H9 (cell line): ENCODE measurements around the gene AVEN. TPM values are rescaled to one million over a fixed set of nuclear protein-coding genes. Genes with fewer than 3 reads are reported as not detected.

Experiments
- DNase-seq: peaks from one replicate; pipeline ENCODE4 v3.0.0-alpha.2; 2017
- H2AFZ ChIP-seq: one replicate; pipeline ENCODE4 v1.6.1; 2013; ENCODE audit warnings: mild to moderate bottlenecking, low read length, control low read depth, moderate library complexity
- H2AK5ac ChIP-seq: 2 replicates; pipeline ENCODE4 v1.6.1; 2013; ENCODE audit warnings: low read length, control low read depth, mixed read lengths; ENCODE audit not compliant: insufficient read length
- H2BK120ac ChIP-seq: one replicate; pipeline ENCODE4 v1.6.1; 2013; ENCODE audit warnings: low read depth, mild to moderate bottlenecking, low read length, control low read depth, inconsistent platforms; ENCODE audit not compliant: poor library complexity, severe bottlenecking
- H2BK12ac ChIP-seq: 2 replicates; pipeline ENCODE4 v1.6.1; 2013; ENCODE audit warnings: low read length, control low read depth, mixed read lengths, low read depth; ENCODE audit not compliant: insufficient read length
- H2BK15ac ChIP-seq: 2 replicates; pipeline ENCODE4 v1.6.1; 2013; ENCODE audit warnings: low read depth, low read length, control low read depth
- H2BK20ac ChIP-seq: one replicate; pipeline ENCODE4 v1.6.1; 2013; ENCODE audit warnings: low read depth, mild to moderate bottlenecking, low read length, control low read depth, inconsistent platforms; ENCODE audit not compliant: poor library complexity, severe bottlenecking
- H2BK5ac ChIP-seq: 2 replicates; pipeline ENCODE4 v1.6.1; 2013; ENCODE audit warnings: low read length, control low read depth, mixed read lengths; ENCODE audit not compliant: insufficient read length
- H3K14ac ChIP-seq: 2 replicates; pipeline ENCODE4 v1.6.1; 2013; ENCODE audit warnings: low read length, control low read depth; ENCODE audit not compliant: insufficient read depth
- H3K18ac ChIP-seq: 2 replicates; pipeline ENCODE4 v1.6.1; 2013; ENCODE audit warnings: low read depth, mild to moderate bottlenecking, mixed read lengths, low read length, control low read depth; ENCODE audit not compliant: insufficient read length
- H3K23ac ChIP-seq: 2 replicates; pipeline ENCODE4 v1.6.1; 2013; ENCODE audit warnings: low read length, control low read depth, mixed read lengths, low read depth; ENCODE audit not compliant: insufficient read length
- H3K23me2 ChIP-seq: 2 replicates; pipeline ENCODE4 v1.6.1; 2013; ENCODE audit warnings: low read depth, mild to moderate bottlenecking, mixed read lengths, low read length, control low read depth; ENCODE audit not compliant: insufficient read length, poor library complexity, severe bottlenecking
- H3K27ac ChIP-seq: 2 replicates; pipeline ENCODE4 v1.5.1; 2013; ENCODE audit warnings: low read length, control low read depth, mixed read lengths, low read depth; ENCODE audit not compliant: insufficient read length
- H3K27me3 ChIP-seq: 2 replicates; pipeline ENCODE4 v1.6.1; 2013; ENCODE audit warnings: low read length, control low read depth, inconsistent platforms; ENCODE audit not compliant: insufficient read depth
- H3K4ac ChIP-seq: 2 replicates; pipeline ENCODE4 v1.6.1; 2013; ENCODE audit warnings: low read depth, mild to moderate bottlenecking, control low read depth, inconsistent platforms, low read length, moderate library complexity
- H3K4me1 ChIP-seq: 2 replicates; pipeline ENCODE4 v1.6.1; 2013; ENCODE audit warnings: low read length, control low read depth, inconsistent platforms; ENCODE audit not compliant: insufficient read depth
- H3K4me2 ChIP-seq: 2 replicates; pipeline ENCODE4 v1.6.1; 2013; ENCODE audit warnings: low read length, control low read depth, mixed read lengths; ENCODE audit not compliant: insufficient read length, insufficient read depth
- H3K56ac ChIP-seq: 2 replicates; pipeline ENCODE4 v1.6.1; 2013; ENCODE audit warnings: low read depth, mild to moderate bottlenecking, mixed read lengths, low read length, control low read depth; ENCODE audit not compliant: insufficient read length
- H3K79me1 ChIP-seq: 2 replicates; pipeline ENCODE4 v1.6.1; 2013; ENCODE audit warnings: low read depth, mild to moderate bottlenecking, moderate library complexity, low read length, control low read depth, inconsistent platforms; ENCODE audit not compliant: insufficient read depth, poor library complexity, severe bottlenecking
- H3K79me2 ChIP-seq: 2 replicates; pipeline ENCODE4 v1.6.1; 2013; ENCODE audit warnings: low read length, control low read depth, inconsistent platforms; ENCODE audit not compliant: insufficient read depth
- H3K9ac ChIP-seq: 2 replicates; pipeline ENCODE4 v1.6.1; 2013; ENCODE audit warnings: low read length, control low read depth, mixed read lengths; ENCODE audit not compliant: insufficient read length; ENCODE audit errors: extremely low read depth
- H3K9me3 ChIP-seq: one replicate; pipeline ENCODE4 v1.6.1; 2013; ENCODE audit warnings: low read depth, low read length, inconsistent platforms; ENCODE audit not compliant: control insufficient read depth
- H3T11ph ChIP-seq: one replicate; pipeline ENCODE4 v1.6.1; 2013; ENCODE audit warnings: mild to moderate bottlenecking, low read length, control low read depth, inconsistent platforms
- H4K20me1 ChIP-seq: one replicate; pipeline ENCODE4 v1.6.1; 2013; ENCODE audit not compliant: control insufficient read depth, insufficient read length, insufficient read depth
- H4K5ac ChIP-seq: 2 replicates; pipeline ENCODE4 v1.6.1; 2013; ENCODE audit warnings: low read depth, mild to moderate bottlenecking, mixed read lengths, low read length, control low read depth; ENCODE audit not compliant: insufficient read length
- H4K8ac ChIP-seq: replicated peaks from 2 replicates; pipeline ENCODE4 v1.6.1; 2013; ENCODE audit warnings: low read length, control low read depth, mixed read lengths, low read depth; ENCODE audit not compliant: insufficient read length
- H4K91ac ChIP-seq: 2 replicates; pipeline ENCODE4 v1.6.1; 2013; ENCODE audit warnings: low read depth, mild to moderate bottlenecking, moderate library complexity, mixed read lengths, low read length, control low read depth; ENCODE audit not compliant: insufficient read length
- H3K27ac Mint-ChIP-seq, 3 experiments: 2 replicates in 2 of 3; 3 replicates in 1 of 3; pipeline ENCODE4 v1.8.0; 2020 to 2021; ENCODE audit warnings: mixed read lengths in 3 of 3, mild to moderate bottlenecking in 1 of 3, moderate library complexity in 1 of 3
- H3K27me3 Mint-ChIP-seq: 2 replicates; pipeline ENCODE4 v1.8.0; 2021; ENCODE audit warnings: low read depth, mild to moderate bottlenecking, moderate library complexity, mixed read lengths
- H3K36me3 Mint-ChIP-seq, 3 experiments: 2 replicates in 2 of 3; 3 replicates in 1 of 3; pipeline ENCODE4 v1.8.0; 2020 to 2021; ENCODE audit warnings: low read depth in 3 of 3, mixed read lengths in 3 of 3; ENCODE audit not compliant: insufficient read depth in 1 of 3
- H3K4me1 Mint-ChIP-seq, 2 experiments: 2 replicates each; pipeline ENCODE4 v1.8.0; 2020; ENCODE audit warnings: mixed read lengths in 2 of 2
- H3K4me3 Mint-ChIP-seq, 2 experiments: 2 replicates in 1 of 2; 3 replicates in 1 of 2; pipeline ENCODE4 v1.8.0; 2020 to 2021; ENCODE audit warnings: mild to moderate bottlenecking in 2 of 2, mixed read lengths in 2 of 2, moderate library complexity in 1 of 2
- H3K9me3 Mint-ChIP-seq, 2 experiments: 2 replicates in 1 of 2; 3 replicates in 1 of 2; pipeline ENCODE4 v1.8.0; 2020; ENCODE audit warnings: mild to moderate bottlenecking in 2 of 2, mixed read lengths in 2 of 2, moderate library complexity in 1 of 2
- WGBS: extraction: QIAGEN DNeasy Blood & Tissue Kit; methylation state at CpG from one replicate; pipeline ENCODE4 v1.1.7; 2013; ENCODE audit warnings: missing lambda C conversion rate, low lambda C conversion rate, mixed read lengths; ENCODE audit not compliant: insufficient read length; ENCODE audit errors: extremely low coverage; 5-methylcytosine and 5-hydroxymethylcytosine counted together
- total RNA-seq: library from RNA; stranded (reverse); gene quantifications from 2 replicates; pipeline ENCODE4 v1.2.1, GENCODE V29; 2021
- TF ChIP-seq, protein P1 (sequence below): fragments of 200-600 bp; sonication (generic); conservative IDR thresholded peaks from 3 replicates; pipeline ENCODE4 v1.8.0; 2021; ENCODE audit warnings: antibody characterized with exemption, mild to moderate bottlenecking

Gene AVEN
- total RNA-seq, 1 experiment from 2014 or later: 16.1 TPM

GRCh38 chr15:33871980-33872379, 167.0 kb downstream of the AVEN start:
- Histone ChIP-seq H4K8ac (no peak overlapping the region), H3K23me2 (no peaks in the 10 kb centered on the region), H3K4ac (no peak overlapping the region), H3T11ph (no peak overlapping the region), H4K5ac (no peak overlapping the region), H3K56ac (no peak overlapping the region), H2BK120ac (no peak overlapping the region), H3K23ac (no peak overlapping the region), H3K79me2 (no peaks in the 10 kb centered on the region), H2BK20ac (no peak overlapping the region), H4K91ac (no peak overlapping the region), H3K18ac (no peak overlapping the region), H2BK12ac (no peak overlapping the region), H3K9ac (no peak overlapping the region), H3K4me2 (no peak overlapping the region), H2BK5ac (no peak overlapping the region), H2AK5ac (no peak overlapping the region), H2AFZ (no peak overlapping the region), H3K14ac (no peak overlapping the region; the same call in 1 of the 2 replicates), H2BK15ac (no peak overlapping the region), H4K20me1 (no peaks in the 10 kb centered on the region), H3K27me3 (no peaks in the 10 kb centered on the region), H3K27ac (no peak overlapping the region), H3K4me1 (no peaks in the 10 kb centered on the region), H3K79me1 (no peaks in the 10 kb centered on the region), H3K9me3 (no peaks in the 10 kb centered on the region)
- peaks cover 12 to 21% of the 10 kb centered on the region in 2 experiments for H3K4me1 Mint-ChIP-seq
- no peak for DNase-seq
- WGBS: no CpG with 5 or more reads among the region's 2 CpGs
- no peaks in the 10 kb centered on the region; a peak in 1 of 7 replicates for H3K36me3 Mint-ChIP-seq
- no peak overlapping the region for H3K4me3 Mint-ChIP-seq
- H3K27me3 Mint-ChIP-seq: no peaks in the 10 kb centered on the region
- TF ChIP-seq, protein P1, sequence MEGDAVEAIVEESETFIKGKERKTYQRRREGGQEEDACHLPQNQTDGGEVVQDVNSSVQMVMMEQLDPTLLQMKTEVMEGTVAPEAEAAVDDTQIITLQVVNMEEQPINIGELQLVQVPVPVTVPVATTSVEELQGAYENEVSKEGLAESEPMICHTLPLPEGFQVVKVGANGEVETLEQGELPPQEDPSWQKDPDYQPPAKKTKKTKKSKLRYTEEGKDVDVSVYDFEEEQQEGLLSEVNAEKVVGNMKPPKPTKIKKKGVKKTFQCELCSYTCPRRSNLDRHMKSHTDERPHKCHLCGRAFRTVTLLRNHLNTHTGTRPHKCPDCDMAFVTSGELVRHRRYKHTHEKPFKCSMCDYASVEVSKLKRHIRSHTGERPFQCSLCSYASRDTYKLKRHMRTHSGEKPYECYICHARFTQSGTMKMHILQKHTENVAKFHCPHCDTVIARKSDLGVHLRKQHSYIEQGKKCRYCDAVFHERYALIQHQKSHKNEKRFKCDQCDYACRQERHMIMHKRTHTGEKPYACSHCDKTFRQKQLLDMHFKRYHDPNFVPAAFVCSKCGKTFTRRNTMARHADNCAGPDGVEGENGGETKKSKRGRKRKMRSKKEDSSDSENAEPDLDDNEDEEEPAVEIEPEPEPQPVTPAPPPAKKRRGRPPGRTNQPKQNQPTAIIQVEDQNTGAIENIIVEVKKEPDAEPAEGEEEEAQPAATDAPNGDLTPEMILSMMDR: no peak
- no peaks in the 10 kb centered on the region for H3K9me3 Mint-ChIP-seq
- H3K27ac Mint-ChIP-seq: no peak overlapping the region
